ENCODE results near the gene ZNF37A.

Gene ZNF37A

DNA sequence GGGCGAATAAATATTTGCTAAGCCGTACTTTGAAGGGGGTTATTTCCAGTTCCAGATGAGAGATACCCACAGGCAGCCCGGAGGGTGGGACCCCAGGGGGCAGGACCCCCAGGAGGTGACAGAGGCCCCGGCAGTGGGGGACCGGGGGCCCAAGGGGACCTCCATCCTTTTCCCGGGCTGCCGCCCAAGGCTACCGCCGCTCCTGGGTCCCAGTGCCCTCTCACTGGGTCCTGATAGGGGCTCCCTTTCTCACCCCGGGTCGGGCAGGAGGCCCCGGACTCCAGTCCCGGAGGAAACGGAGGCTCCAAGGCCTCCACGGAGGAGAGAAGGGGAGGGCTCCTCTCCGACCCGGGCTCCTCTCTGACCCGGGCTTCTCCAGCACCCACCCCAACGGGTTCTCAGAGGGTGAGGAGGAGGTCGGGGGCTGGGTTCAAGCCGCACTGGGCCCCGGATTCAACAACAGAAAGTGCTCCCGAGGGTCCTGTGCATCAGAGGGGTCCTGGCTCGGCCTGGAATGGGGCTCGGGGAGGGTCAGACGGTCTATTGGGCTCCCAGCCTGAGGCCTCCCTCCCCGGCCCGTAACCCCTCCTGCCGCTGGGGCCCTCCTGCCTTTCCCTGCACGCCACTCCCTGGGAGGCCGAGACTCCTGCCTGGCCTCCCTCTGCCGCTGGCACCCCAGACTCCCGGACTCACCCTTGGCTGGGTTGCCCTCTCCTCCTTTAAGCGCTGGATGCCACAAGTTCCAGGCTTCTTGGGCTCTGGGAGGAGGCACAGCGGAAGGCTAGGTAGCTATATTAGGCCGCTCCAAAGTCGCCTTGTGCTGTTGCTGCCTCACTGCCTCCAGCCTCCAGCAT, 62.5 kb downstream of the ZNF37A start:
- TF ChIP-seq, protein P1, sequence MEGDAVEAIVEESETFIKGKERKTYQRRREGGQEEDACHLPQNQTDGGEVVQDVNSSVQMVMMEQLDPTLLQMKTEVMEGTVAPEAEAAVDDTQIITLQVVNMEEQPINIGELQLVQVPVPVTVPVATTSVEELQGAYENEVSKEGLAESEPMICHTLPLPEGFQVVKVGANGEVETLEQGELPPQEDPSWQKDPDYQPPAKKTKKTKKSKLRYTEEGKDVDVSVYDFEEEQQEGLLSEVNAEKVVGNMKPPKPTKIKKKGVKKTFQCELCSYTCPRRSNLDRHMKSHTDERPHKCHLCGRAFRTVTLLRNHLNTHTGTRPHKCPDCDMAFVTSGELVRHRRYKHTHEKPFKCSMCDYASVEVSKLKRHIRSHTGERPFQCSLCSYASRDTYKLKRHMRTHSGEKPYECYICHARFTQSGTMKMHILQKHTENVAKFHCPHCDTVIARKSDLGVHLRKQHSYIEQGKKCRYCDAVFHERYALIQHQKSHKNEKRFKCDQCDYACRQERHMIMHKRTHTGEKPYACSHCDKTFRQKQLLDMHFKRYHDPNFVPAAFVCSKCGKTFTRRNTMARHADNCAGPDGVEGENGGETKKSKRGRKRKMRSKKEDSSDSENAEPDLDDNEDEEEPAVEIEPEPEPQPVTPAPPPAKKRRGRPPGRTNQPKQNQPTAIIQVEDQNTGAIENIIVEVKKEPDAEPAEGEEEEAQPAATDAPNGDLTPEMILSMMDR (IDR thresholded peaks at IDR 0.05; ENCODE audit: borderline replicate concordance, insufficient read depth, low read depth, low read length) = no peak
- H3K4me3 ChIP-seq (ENCODE audit: low read depth, low read length) = no peak overlapping the region

DNA sequence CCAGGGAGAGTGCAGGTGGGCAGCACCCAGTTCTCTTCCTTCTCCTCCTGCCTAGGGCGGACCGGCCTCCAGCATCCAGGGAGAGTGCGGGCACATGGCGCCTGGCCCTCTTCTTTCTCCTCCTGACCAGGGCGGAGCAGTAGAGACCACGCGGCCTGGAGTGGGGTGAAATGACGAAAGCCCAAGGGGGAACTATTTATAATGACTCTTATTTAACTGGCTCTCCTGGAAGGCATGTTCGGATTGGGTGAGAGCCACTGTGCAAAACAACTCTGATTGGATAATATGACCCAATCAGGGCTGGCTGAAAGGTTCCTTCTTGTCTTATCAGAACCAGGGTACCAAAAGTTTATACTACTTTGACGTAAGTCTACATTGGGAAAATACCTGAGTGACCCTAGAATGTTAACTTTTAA, 63.1 kb downstream of the ZNF37A start:
- TF ChIP-seq, protein P1 (IDR thresholded peaks at IDR 0.05; ENCODE audit: borderline replicate concordance, insufficient read depth, low read depth, low read length) = no peak
- no peak overlapping the region for H3K4me3 ChIP-seq (ENCODE audit: low read depth, low read length)

DNA sequence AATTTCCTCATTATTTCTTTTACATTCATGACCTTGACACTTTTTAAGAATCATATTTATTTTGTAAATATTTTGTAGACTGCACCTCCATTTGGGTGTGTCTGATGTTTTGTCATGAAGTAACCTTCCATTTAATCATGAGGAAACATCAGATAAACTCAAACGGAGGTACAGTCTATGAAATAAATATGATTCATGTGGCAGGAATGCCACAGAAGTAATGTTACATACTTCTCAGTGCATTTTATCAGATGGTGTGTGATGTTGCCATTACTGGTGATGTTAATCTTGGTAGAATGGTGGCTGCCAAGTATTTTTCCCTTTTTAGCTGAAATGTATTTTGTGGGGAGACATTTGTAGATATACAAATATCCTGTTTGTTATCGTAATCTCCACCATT, 64.9 kb downstream of the ZNF37A start:
- no peak overlapping the region for H3K4me3 ChIP-seq (ENCODE audit: low read depth, low read length)
- TF ChIP-seq, protein P1 (IDR thresholded peaks at IDR 0.05; ENCODE audit: borderline replicate concordance, insufficient read depth, low read depth, low read length) = no peak

DNA sequence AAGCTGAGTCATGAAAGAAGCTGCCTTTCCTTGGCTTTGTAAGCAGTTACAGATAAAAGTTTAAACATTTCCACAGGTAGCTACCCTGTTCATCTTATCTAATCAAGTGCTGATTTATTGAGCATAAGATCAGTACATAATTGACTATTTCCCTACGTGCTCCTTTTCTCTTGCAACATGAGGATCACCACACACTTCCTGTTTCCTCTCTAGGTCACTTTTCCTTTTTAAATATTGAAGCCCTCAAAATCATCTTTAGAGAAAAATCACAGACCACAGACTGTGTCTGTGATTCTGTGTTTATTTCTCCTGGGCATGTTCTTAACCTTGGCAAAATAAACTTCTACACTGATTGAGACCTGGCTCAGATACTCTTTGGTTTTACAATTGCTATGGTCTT, 69.5 kb downstream of the ZNF37A start:
- H3K4me3 ChIP-seq (ENCODE audit: low read depth, low read length) = no peak overlapping the region
- TF ChIP-seq, protein P1 (IDR thresholded peaks at IDR 0.05; ENCODE audit: borderline replicate concordance, insufficient read depth, low read depth, low read length) = no peak

DNA sequence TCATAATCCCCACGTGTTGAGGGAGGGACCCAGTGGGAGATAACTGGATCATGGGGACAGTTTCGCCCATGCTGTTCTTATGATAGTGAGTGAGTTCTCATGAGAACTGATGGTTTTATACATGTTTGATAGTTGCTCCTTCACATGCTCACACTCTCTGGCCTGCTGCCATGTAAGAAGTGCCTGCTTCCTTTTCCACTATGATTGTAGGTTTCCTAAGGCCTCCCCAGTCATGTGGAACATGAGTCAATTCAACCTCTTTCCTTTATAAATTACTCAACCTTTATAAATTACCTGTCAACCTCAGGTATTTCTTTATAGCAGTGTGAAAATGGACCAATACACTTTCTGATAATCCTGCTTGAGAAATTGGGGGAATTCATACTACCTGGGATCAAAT, 80.2 kb downstream of the ZNF37A start:
- TF ChIP-seq, protein P1 (IDR thresholded peaks at IDR 0.05; ENCODE audit: borderline replicate concordance, insufficient read depth, low read depth, low read length) = no peak

DNA sequence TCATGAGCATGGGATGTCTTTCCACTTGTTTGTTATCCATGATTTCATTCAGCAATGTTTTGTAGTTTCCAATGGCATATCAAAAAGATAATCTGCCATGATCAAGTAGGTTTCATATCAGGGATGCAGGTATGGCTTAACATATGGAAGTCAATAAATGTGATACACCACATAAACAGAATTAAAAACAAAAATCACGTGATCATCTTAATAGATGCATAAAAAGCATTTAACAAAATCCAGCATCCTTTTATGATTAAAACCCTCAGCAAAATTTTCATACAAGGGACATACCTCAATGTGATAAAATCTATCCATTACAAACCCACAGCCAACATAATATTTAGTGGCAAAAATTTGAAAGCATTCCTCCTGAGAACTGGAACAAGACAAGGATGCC, 90.3 kb downstream of the ZNF37A start:
- TF ChIP-seq, protein P1 (IDR thresholded peaks at IDR 0.05; ENCODE audit: borderline replicate concordance, insufficient read depth, low read depth, low read length) = no peak

More for the DNA sequence above, 80.2 kb downstream of the ZNF37A start:
- H3K4me3 ChIP-seq (ENCODE audit: low read depth, low read length) = no peak overlapping the region

More for the DNA sequence above, 90.3 kb downstream of the ZNF37A start:
- no peak overlapping the region for H3K4me3 ChIP-seq (ENCODE audit: low read depth, low read length)

Measured in GM12875 (cell line).